Activated CD4-positive, alpha-beta T cell treated with anti-CD3 and anti-CD28 coated beads, Interleukin-2, Interleukin-6, amounts not matched to agents 100 ng/mL and 50 ng/mL, durations not matched to agents 16 hours and 8 hours (primary cell): Measurements from ENCODE around the gene SVOP.
"Not testable (repeated sequence)": the region's sequence is repeated elsewhere in the genome, so short reads cannot be mapped to it uniquely, and the experiment has no call there.

Experiments
- DNase-seq: peaks from one replicate; pipeline ENCODE4 v3.0.0-alpha.2; 2020

Gene SVOP

DNA sequence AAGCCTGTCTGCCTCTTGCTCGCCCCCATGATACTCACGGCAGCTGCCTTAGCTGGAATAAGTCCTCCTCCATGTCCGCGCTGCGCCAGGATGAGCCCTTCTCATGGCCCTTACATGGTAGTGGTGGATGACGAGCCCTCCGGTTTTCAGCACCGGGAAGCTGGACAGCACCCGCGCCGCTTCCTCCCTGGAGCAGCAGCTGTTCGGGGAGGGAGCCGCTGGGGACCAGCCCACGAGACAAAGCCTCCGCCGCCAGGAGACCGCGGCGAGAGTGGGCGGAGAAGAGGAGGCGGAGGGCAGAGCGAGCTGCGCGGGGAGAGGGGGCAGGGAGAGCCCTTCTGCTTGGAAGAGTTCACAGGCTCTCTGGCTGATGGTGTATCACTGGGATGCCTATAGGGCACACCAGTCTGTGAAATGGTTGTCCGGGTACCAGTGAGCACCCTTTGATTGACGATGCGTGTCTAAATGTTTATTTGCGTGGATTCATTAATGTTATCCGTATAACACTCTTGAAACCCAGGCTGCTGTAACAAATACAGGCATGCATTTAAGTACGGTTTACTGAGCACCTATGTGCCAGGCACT lies at the start of gene SVOP:
Gene SVOP, minus strand, starts transcription at position 273 of the 585 bp plus-strand sequence. Its CDS starts 200 bp downstream, at position 73.
- DNase-seq = peak; percentile 25

DNA sequence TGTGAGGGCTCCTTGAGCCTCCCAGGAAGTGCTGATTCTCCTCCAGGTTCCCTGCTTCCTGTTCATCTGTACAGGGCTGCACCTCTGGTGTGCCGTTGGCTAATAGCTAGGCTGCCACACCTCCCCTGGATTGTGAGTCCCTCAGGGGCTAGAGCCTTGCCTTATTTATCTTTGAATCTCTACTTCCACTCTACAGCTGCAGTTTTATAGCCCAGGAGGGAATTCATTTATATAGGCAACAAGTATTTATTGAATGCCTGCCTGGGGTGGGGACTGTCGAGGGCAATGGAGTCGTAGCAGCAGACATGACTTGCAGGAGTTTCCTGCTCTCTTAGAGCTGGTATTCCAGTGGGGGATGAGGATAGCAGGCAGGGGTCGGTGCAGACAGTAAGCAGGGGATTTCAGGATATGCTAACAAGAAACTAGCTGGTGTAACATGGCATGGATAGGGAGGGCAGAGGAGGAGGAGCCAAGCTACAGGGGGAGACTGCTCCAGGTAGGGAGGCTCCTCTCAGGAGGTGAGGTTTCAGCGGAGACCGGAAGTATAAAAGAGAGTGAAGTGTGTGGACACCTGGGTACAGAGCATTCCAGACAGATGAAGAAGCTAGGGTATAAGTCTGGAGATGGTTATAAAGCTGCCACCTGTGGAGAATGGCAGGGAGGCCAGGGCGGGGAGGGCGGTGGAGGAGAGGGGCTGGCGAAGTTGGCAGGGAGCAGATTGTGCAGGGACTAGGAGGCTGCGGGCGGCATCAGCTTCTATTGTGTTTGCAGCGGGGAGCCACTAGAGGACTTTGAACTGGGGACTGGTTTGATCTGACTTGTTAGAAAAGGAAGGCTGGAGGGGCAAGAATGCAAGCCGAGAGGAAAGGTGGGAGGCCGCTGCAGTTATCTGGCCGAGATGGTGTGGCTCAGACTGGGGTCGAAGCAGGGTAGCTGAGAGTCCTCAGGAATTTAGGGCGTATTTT lies 48.7 kb upstream of the SVOP start:
- DNase-seq = no peak

DNA sequence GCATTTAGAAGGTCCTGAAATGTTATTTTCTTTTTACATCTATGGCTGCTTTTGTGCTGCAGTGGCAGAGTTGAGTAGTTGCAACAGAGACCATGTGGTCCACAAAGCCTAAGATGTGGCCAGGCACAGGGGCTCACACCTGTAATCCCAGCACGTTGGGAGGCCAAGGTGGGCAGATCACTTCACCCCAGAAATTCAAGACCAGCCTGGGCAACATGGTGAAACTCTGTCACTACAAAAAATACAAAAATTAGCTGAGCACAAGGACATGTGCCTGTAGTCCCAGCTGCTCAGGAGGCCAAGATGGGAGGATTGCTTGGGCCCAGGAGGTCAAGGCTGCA lies 45.0 kb upstream of the SVOP start:
- DNase-seq = no peak

DNA sequence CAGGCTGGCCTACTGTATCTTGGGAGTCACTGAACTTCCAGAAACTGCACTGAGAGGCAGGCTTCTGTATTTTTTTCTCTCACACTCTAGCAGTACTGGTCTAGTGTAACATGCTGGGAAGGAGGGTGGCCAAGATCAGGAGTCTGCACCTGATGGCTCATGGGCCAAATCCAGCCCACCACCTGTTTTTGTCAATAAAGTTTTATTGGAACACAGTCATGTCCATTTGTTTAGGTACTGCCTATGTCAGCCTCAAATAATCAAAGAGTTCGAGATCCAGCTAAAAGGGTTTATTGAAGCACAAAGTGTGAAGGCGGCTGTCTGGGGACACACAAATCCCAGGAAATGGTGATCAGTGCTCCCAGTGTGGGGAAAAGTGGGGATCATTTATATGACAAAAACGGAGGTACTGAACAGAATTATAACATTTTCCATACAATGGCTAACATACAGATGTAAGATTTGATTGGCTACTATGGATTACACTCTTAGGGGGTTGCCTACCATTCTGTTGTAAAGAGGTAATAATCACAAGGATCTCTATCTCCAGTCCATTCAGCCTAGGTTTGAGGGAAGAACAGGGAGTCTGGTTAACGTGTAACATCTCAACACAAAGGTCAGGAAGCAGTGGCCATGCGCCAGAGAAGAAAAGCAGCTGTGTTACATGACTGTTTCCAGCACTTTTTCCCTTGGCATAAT lies 44.4 kb upstream of the SVOP start:
- DNase-seq = no peak

GRCh38 chr12:109064143-109064542 lies 43.3 kb upstream of the SVOP start:
- DNase-seq = no peak

DNA sequence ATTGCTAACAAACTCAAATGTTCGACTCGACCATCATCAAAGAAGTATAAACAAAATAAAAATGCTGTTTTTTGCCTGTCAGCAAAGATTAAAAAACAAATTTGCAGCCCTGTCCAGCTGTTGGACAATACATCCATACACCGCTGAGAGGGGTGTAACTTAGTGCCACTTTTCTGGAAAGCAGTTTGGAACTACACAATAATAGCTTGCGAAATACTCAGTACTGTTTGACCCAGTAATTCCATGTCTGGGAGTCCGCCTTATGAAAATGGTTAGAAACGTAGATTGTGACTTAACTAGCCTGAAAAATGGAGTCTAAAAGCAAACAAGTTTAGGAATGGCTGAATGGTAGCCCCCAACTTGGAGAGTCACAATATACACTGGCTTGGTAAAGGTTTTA lies 37.9 kb upstream of the SVOP start:
- DNase-seq = no peak

GRCh38 chr12:109057376-109057775 lies 36.5 kb upstream of the SVOP start:
- no peak for DNase-seq

GRCh38 chr12:109056891-109057290 lies 36.0 kb upstream of the SVOP start:
- DNase-seq = no peak

- DNase-seq = no peak
Measured at GRCh38 chr12:109054520-109054919, 33.7 kb upstream of the SVOP start.

- DNase-seq = not testable (repeated sequence)
Measured at GRCh38 chr12:109054124-109054513, 33.3 kb upstream of the SVOP start.

- DNase-seq = peak; percentile 57
Measured at GRCh38 chr12:109053382-109054123, 32.7 kb upstream of the SVOP start.

DNA sequence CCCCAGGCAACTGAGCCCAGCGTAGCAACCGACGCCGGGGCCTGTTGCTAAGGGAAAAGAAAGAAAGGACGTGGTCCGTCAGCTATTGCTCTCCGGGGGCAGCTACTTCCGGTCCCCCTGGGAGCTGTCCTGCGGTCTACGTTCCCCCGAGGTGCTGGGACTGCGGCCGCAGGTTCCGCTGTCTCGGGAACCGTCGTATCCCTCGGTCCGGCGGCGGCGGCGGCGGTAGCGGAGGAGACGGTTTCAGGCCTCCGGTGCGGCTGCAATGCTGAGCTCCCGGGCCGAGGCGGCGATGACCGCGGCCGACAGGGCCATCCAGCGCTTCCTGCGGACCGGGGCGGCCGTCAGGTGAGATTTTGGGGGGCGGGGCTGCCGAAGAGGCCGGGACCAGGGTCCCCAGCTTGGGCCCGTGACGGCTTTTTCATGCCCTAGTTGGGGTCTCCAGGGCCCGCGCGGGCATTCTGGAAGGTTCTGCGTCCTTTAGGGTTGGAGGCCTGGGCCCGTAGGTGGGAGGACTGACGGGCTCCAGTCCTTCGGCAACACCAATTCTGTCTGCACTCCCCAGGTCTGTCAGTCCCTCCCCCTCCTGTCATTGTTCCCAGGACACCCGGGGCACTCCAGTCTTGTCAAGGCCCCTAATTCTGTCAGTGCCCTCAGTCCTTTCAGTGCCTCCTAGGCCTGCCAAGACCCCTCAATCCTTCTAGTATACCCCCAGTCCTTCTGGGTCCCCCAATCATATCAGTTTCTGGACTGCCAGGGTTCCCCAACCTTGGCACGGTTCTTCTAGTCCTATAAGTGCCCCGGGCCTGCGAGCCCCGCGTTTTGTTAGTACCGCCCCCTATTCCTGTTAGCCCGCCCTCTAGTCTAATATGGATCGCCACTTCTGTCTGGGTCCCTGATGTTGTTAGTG lies 31.8 kb upstream of the SVOP start, which contains the start of gene USP30:
Gene USP30, plus strand, starts transcription at position 163 of the 910 bp plus-strand sequence. Its CDS starts 103 bp downstream, at position 266.
- DNase-seq = peak; percentile 88

DNA sequence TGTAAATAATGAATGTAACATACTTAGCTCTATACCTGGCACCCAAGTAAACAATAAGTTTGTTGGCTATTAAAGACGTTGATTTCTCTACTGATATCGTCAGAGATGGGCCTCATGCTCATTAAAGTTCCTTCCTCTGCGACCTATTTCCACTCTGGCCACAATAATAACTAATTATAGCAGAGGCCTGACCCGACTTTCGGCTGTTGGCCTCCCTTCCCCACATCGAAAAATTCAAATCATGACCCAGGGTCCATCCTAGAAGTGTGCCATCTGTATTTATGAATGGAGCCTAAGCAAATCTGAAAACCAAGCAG lies 31.2 kb upstream of the SVOP start:
- no peak for DNase-seq

GRCh38 chr12:109049794-109050193 lies 28.9 kb upstream of the SVOP start:
- DNase-seq = not testable (repeated sequence)

GRCh38 chr12:109048706-109049105 lies 27.8 kb upstream of the SVOP start:
- DNase-seq = not testable (repeated sequence)

DNA sequence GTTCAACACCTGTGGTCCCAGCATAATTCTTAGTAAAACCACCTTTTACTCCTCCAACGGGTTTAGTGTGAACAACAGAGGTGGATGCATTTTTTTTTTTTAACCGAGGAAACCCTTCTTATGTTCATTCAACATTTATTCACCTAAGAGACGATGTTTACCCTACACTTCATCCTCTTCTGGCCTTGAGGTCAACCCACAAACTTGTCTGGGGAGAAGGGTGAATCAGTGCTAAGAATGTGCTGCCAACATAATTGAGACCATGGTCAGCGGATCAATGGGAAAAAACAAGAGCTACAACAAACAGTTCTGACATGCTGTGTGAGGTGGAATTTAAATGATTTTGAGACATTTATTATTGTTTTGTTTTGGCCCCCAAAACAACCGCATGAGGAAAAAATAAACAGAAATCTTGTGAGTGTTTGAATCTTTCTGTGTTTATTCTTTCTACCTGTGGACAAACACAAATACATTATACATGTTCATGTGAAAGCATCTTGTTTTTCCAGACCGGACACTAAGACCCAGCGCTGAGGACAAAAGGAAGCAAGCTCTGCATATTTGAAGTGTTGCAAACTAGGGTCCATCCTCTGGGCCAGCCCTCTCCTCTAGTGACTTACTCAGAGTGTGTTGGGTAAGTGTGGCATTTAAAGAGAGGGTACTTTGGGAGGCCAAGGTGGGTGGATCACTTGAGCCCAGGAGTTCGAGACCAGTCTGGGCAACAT lies 26.4 kb upstream of the SVOP start:
- no peak for DNase-seq

- DNase-seq = no peak
Measured at GRCh38 chr12:109044241-109044640, 23.4 kb upstream of the SVOP start.

GRCh38 chr12:109036975-109037374 lies 16.1 kb upstream of the SVOP start:
- DNase-seq = no peak

- no peak for DNase-seq
Measured at GRCh38 chr12:109033239-109034196, 12.7 kb upstream of the SVOP start.

DNA sequence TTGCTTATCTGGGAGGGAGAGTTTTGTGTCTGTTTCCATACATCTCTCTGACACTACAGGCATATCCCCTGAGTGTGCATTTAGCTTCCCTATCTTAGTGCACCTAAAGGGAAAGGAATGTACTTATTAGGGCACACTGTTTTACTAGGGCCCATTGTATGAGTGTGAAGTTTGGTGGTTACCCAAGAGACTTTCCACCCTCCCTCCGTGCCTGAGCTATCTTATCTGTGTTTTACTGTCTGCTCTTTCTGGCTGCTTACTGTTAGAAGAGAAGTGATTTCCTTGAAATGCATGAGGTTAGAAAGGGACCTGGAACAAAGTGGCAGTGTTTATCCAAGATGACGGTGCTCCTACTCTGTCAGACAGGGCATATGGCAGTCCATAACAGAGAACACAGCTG lies 8.5 kb upstream of the SVOP start:
- DNase-seq = no peak
